MV-4-11 (cell line): ENCODE measurements around the gene AAK1.
"Not testable (repeated sequence)": the region's sequence is repeated elsewhere in the genome, so short reads cannot be mapped to it uniquely, and the experiment has no call there.

Experiments used
- DNase-seq: peaks from one replicate; lab custom pipeline; 2025; lab: John Stamatoyannopoulos, UW

AAK1 gene

GRCh38 chr2:69572641-69573040 lies 70.9 kb downstream of the AAK1 start:
- DNase-seq, result no peak

DNA sequence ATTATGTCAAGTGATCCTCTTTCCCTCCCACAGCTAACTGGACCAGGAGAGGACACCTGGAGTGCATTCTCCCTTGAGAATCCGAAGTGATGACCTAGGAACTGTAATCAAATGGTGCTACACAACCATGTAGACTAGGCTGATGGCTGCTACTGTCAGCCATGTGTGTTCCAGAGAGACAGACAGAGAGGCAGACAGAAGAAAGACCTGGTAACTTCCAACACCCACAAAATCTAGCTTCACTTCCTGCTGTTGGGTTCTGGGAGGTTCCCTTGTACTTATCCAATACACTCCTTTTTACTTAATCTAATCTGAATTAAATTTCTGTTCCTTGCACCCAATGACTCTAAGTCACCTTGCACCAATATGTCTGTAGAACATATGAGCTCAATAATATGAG lies 72.3 kb downstream of the AAK1 start:
- peak; percentile 39 for DNase-seq

- no peak for DNase-seq
Measured at GRCh38 chr2:69570474-69570873, 73.1 kb downstream of the AAK1 start.

- no peak for DNase-seq
Measured at GRCh38 chr2:69567909-69568300, 75.6 kb downstream of the AAK1 start.

DNA sequence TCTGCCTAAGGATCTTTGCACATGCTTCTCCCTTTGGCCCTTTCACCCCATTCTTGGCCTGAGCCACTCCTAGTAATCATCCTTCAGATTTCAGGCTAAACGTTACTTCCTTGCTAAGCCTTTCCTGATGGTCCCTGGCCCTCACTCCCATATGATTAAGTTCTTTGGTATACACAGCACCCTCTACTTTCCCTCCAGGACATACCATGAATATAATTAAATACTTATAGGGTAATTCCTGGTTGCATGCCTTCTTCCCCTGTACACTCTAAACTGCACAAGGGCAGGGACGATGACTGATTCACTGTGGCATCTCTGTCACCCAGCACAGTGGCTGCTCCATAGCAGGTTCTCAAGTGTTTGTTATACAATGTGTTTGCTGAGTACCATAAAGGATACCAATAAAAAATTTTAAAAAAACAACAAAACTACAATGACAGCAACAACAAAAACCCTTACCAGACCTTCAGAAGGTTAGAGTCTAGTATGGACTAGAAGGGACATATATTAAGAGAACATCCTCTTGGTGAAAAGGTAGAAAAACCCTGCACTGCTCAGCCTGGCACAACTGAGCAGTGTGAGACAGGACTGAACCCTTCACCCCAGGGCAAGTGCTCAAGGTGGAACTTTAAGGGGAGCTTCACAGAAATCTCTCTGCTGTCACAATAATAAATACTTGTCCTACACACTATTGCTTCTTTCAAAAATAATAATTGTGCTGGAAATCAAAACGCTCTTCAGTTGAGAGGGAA lies 76.2 kb downstream of the AAK1 start:
- DNase-seq, result no peak

DNA sequence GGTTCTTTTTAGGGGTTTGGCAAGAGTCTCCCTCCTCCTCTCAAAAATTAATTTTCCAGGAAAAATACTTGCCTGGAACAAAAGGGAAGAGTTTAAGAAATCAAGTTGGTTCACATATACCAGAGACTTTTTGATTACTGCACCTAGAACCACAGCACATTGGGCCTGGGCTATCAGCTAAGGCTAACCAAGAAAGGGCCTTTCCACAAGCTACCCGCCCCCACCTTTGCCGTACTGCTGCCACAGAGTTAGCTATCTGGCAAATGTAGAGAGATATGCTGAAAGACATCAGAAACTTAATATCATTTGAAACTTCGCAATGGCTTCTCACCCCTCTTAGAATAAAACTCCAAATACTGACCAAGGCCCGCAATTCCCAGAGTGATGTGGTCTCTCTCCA lies 76.9 kb downstream of the AAK1 start:
- DNase-seq, result no peak

DNA sequence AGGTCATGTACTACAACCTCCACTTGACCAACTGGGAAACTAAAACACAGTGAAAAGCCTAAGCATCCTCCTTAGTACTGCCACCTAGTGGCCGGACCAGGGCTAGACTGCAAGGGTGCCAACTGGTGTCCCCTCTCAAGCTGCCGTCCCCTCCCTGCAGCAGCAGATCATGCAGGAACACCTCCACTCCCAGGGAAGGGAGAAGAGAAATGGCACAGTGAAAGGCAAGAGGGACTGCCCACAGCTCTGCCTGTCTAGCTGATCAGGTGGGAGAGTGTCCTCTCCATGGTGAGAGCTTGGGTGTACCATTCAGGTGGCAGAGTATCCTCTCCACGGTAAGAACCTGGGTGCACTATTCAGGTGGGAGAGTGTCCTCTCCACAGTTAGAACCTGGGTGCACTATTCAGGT lies 78.1 kb downstream of the AAK1 start:
- peak; percentile 44 for DNase-seq

DNA sequence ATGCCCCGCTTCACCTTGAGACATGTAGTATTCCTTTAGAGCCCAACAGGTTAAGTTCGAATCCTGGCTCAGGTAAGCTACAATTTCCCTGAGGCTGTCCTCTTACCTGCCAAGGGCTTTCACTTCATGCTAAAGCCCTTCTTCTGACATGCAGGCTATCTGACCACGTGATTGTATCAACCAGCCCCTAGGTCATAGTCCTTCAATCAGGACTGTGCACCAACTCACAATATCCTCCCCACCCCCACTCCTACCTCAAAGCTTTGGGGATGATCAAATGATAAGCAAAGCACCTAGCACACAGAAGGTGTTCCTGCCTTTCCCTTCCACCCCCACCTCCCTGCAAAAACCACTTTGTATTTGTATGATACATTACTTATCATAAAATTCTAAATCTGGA lies 78.9 kb downstream of the AAK1 start:
- no peak for DNase-seq

- DNase-seq, result no peak
Measured at GRCh38 chr2:69563021-69563420, 80.5 kb downstream of the AAK1 start.

DNA sequence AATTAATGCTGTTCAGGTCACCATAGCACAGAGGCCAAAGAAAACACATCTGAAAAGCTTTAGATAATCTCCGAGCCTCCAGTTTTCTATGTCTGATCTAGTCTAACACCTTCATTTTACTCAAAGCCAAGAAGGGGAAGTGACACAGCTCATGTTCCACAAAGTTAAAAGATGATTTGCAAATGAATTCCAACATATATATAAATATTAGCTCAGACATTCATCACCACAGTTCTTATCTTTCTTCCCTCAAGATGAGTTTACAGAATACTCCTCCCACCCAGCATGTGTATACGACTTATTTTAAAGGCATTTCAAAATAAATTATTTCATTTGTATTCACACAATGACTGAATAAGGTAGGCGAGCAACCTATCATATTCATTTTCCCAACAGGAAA lies 82.4 kb downstream of the AAK1 start:
- peak; percentile 10 for DNase-seq

DNA sequence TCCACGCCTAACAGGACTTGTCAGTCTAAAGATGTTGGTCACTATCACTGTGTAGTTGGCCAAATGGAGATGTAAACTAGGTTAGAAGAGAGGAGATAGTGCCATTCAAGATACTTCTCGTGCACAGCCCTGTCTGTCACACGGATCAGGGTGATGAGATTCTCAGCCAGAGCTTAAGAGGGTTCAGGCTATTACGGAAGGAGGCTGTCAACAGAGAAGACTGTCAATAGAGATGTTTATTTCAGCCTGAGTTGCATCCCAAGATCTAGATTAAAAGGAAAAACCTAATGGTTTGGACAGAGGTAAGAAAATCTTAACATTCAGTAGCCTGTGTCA lies 83.4 kb downstream of the AAK1 start:
- DNase-seq, result no peak

GRCh38 chr2:69559442-69560146 lies 83.9 kb downstream of the AAK1 start:
- peak; percentile 52 for DNase-seq

GRCh38 chr2:69556008-69556407 lies 87.5 kb downstream of the AAK1 start:
- DNase-seq, result no peak

DNA sequence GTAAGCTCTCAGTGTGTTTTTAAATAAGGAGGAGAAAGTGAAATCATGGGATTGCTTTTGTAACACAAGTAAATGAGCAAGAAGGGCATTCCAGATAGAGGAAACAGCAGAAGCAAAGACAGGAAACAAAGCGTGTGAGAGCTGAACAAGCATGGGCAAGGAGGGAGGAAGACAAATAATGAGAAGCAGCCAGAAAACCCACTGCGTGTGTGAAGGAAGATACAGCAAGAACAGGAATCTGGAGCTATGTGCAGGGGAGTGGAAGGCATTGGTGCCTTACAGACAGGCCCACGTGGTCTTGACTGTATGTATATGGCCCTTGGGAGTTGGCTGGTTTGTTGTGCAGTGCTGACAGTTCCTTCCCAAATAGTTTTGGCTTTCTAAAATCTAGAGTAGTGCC lies 88.6 kb downstream of the AAK1 start:
- no peak for DNase-seq

DNA sequence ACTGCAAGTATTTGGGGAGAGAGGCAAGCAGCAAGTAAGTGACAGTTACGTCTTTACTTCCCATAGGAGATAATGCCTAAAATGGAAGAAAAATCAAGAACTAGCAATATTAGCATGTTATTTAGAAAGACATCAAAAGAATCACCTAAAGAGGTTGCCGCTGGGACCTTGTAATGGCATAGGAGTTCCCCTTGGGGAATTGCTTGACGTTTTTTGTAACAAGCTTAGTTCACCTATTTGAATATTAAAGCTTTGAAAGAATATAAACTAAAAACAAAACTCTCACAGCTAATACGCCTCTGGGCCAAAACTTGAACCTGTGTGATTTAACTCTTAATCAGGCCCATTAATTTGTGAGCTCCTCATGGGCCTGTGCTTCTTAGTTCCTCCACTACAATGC lies 89.0 kb downstream of the AAK1 start:
- DNase-seq, result no peak

DNA sequence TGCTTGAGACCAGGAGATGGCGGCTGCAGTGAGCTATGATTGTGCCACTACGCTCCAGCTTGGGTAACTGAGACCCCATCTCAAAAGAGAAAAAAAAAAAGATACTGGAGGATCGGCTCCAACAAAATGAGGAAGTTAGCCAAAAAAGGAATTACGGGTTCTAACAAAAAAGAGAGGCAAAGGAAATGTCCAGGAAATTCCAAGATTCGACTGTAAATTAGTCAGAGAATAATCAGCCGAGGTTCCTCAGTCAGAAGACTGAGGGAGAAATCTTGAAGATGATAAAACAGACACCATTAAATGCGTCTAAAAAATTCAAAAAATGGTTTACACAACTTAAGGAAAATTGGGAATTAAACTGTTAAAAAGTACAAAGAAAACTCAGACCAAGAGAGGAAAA lies 89.5 kb downstream of the AAK1 start:
- no peak for DNase-seq

DNA sequence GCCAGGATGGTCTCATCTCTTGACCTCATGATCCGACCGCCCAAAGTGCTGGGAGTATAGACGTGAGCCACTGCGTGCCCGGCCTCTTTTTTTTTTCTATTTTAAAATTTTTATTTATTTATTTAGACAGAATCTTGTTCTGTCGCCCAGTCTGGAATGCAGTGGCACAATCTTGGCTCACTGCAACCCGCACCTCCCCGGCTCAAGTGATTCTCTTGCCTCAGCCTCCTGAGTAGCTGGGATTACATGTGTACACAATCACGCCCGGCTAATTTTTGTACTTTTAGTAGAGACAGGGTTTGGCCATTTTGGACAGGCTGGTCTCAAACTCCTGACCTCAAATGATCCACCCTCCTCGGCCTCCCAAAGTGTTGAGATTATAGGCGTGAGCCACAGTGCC lies 93.0 kb downstream of the AAK1 start:
- DNase-seq, result not testable (repeated sequence)

DNA sequence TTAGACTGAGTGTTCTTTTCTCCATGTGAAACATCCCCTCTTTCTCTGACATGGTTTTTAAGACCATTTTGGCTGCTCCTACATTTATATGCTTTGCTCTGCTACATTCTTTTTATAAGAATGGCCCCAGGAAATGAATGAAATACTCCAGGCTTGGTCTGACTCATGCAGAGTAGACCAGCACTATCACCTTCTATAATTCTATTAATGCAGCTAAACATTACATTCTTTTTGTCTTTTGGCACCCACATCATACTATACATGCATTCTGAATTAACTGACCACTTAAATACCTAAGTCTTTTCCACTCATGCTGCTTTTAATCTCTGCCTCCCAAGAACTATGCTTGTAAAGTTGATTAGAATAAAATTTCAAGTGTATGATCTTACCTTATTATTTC lies 94.1 kb downstream of the AAK1 start:
- no peak for DNase-seq

GRCh38 chr2:69547984-69548715 lies 95.4 kb downstream of the AAK1 start:
- peak; percentile 27 for DNase-seq

GRCh38 chr2:69546646-69547045 lies 96.9 kb downstream of the AAK1 start:
- DNase-seq, result no peak

DNA sequence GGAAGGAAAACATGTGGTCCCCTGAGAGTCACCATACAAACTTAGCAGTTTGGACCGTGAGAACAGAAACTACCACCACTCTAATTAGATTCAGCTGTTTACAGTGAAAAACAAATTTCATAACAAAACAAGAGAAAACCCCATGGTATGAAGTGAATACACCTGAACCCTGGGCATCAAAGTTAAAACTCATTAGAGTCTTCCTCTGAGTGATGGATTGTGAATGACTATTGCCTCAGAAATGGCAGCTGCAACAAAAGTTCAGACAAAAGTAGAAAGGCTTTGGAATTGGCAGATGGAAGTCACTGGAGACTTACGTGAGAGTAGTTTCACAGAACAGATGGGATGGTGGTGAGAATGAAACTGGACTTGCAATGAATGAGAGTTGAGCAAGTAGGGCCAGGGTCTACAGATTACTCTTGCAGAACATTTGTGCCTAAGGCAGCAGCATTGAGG lies 98.0 kb downstream of the AAK1 start:
- DNase-seq, result no peak

DNA sequence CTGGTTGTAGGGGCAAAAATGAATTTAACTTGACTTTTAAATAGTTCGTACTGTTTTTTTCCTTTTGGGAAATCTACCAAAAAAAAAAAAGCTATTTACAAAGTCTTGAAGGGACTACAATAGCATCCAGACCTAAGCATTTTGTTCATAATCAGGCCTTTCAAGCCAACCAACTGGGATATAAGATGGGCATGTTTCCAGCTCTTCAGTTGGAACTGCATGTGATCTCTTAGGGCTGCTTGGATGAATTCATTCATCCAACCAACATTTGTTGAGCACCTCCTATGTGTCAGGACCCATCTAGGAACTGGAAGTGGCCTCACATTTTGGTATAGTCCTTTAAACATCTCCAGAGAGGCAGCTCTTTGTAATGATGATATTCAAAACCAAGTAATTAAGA lies 98.6 kb downstream of the AAK1 start:
- DNase-seq, result no peak

GRCh38 chr2:69539549-69539908 lies 104.0 kb downstream of the AAK1 start:
- no peak for DNase-seq
